Sciatic nerve (tissue), 2 donors: ENCODE results near the gene AAK1. TPM values are rescaled to one million over a fixed set of nuclear protein-coding genes. Genes with fewer than 3 reads are reported as not detected.
A peak's percentile ranks its signal among the peaks of the same experiment; 100 is the strongest.
"Not testable (repeated sequence)": the region's sequence is repeated elsewhere in the genome, so short reads cannot be mapped to it uniquely, and the experiment has no call there.

Source experiments
- ATAC-seq: fragments of 200-7000 bp; cut with Tn5 transposase; one replicate; pipeline ENCODE4 v1.9.1; 2020; ENCODE audit warnings: mild to moderate bottlenecking, moderate library complexity
- DNase-seq: peaks from one replicate; pipeline ENCODE4 v3.0.0-alpha.2; 2020; ENCODE audit warnings: low spot score
- intact Hi-C: fragments of 100-400 bp; cut with DNase I; formaldehyde crosslinking; loops from one replicate; pipeline ENCODE4 v1.14.2; 2022
- total RNA-seq: library from RNA; stranded (reverse); fragmentation: NEBNext Ultra II Directional; extraction: Animal tissue kit (Norgen Biotek cat#: 25700); gene quantifications from one replicate; pipeline ENCODE4 v1.2.1, GENCODE V29; 2021
- donor health status: DM: no; HTN: no; CAD: no.
- donor health status: DM: no; HTN: no; CAD: no.

The AAK1 gene
- total RNA-seq, 1 donor from 2014 or later = 82.4 TPM

- DNase-seq (no peak), ATAC-seq (no peak)
- intact Hi-C loops = no loop called here
Observed at GRCh38 chr2:69634196-69634821, 9.2 kb downstream of the AAK1 start.

- intact Hi-C loops = no loop called here
- ATAC-seq (no peak), DNase-seq (no peak)
Observed at GRCh38 chr2:69631402-69631801, 12.1 kb downstream of the AAK1 start.

GRCh38 chr2:69629921-69630608, 13.5 kb downstream of the AAK1 start:
- ATAC-seq (no peak), DNase-seq (no peak)
- intact Hi-C loops = no loop called here

GRCh38 chr2:69628325-69629021, 15.1 kb downstream of the AAK1 start:
- intact Hi-C loops = no loop called here
- ATAC-seq = no peak
- DNase-seq = no peak

GRCh38 chr2:69625078-69625795, 18.3 kb downstream of the AAK1 start:
- ATAC-seq (no peak), DNase-seq (no peak)
- intact Hi-C loops = no loop called here

- DNase-seq = no peak
- ATAC-seq = no peak
- intact Hi-C loops = no loop called here
Observed at GRCh38 chr2:69624611-69625010, 18.9 kb downstream of the AAK1 start.

- ATAC-seq (no peak), DNase-seq (no peak)
- intact Hi-C loops = no loop called here
Observed at GRCh38 chr2:69624131-69624530, 19.4 kb downstream of the AAK1 start.

GRCh38 chr2:69623236-69623635, 20.3 kb downstream of the AAK1 start:
- intact Hi-C loops = no loop called here
- ATAC-seq (no peak), DNase-seq (no peak)

GRCh38 chr2:69622805-69623204, 20.7 kb downstream of the AAK1 start:
- ATAC-seq, DNase-seq, intact Hi-C loops: not testable (repeated sequence)

- DNase-seq, ATAC-seq, intact Hi-C loops: not testable (repeated sequence)
Observed at GRCh38 chr2:69622017-69622540, 21.5 kb downstream of the AAK1 start.

GRCh38 chr2:69621440-69621839, 22.1 kb downstream of the AAK1 start:
- DNase-seq (no peak), ATAC-seq (no peak)

GRCh38 chr2:69620870-69621269, 22.7 kb downstream of the AAK1 start:
- intact Hi-C loops = no loop called here
- ATAC-seq (no peak), DNase-seq (no peak)

More at GRCh38 chr2:69621440-69621839, 22.1 kb downstream of the AAK1 start:
- intact Hi-C loops = no loop called here

GRCh38 chr2:69619725-69620124, 23.8 kb downstream of the AAK1 start:
- intact Hi-C loops = no loop called here
- no peak for DNase-seq
- ATAC-seq = no peak

GRCh38 chr2:69618362-69618761, 25.2 kb downstream of the AAK1 start:
- DNase-seq = peak; percentile 71
- intact Hi-C loops = no loop called here
- peak; percentile 96 for ATAC-seq

GRCh38 chr2:69617744-69618143, 25.8 kb downstream of the AAK1 start:
- intact Hi-C loops = no loop called here
- ATAC-seq = no peak
- DNase-seq = no peak

- intact Hi-C loops = no loop called here
- ATAC-seq (no peak), DNase-seq (no peak)
Observed at GRCh38 chr2:69616755-69617154, 26.8 kb downstream of the AAK1 start.

GRCh38 chr2:69615969-69616368, 27.6 kb downstream of the AAK1 start:
- no peak for ATAC-seq
- DNase-seq = no peak
- intact Hi-C loops = no loop called here

- DNase-seq = no peak
- intact Hi-C loops = no loop called here
- no peak for ATAC-seq
Observed at GRCh38 chr2:69615078-69615625, 28.4 kb downstream of the AAK1 start.

- intact Hi-C loops = no loop called here
- no peak for DNase-seq
- ATAC-seq = no peak
Observed at GRCh38 chr2:69612707-69613106, 30.8 kb downstream of the AAK1 start.
